ENCODE measurements around the gene SIPA1L3. TPM values are rescaled to one million over a fixed set of nuclear protein-coding genes. Genes with fewer than 3 reads are reported as not detected.
"Not testable (repeated sequence)": the region's sequence is repeated elsewhere in the genome, so short reads cannot be mapped to it uniquely, and the experiment has no call there.

SIPA1L3 gene
- polyA plus RNA-seq, 5 donors = 16.4 to 25.3 (median 24.9) TPM

DNA sequence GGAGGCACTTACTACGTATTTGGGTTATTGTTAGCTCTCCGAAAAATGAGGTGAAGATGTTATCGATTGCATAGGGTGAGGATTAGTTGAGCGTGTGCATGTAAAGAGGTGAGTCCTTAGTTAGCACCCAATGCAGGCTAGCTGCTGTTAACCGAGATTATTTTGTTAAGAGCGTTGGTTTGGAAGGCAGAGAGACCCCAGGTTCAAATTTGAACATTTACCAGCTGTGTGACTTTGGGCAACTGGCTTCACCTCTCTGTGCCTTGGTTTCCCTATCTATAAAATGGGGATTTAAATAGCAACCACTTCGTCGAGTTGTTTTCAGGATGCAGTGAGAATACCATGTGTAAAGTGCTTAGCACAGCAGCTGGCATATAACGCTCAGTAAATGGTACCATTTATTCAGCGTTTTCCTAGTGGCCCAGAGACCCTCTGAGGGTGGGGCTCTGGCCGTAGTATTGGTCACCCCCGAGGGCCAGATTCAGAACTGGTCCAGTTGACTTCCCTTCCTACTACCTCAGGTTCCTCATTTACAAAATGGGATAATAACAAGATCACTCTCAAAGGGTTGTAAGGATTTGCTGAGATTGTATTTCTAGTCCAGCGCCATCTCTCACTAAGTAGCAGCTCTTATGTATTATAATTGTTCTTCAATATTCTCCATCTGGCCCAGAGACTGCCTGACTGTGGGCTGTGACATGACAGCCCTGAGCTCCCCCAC, 887 bp downstream of the SIPA1L3 start:
- no peak for DNase-seq

DNA sequence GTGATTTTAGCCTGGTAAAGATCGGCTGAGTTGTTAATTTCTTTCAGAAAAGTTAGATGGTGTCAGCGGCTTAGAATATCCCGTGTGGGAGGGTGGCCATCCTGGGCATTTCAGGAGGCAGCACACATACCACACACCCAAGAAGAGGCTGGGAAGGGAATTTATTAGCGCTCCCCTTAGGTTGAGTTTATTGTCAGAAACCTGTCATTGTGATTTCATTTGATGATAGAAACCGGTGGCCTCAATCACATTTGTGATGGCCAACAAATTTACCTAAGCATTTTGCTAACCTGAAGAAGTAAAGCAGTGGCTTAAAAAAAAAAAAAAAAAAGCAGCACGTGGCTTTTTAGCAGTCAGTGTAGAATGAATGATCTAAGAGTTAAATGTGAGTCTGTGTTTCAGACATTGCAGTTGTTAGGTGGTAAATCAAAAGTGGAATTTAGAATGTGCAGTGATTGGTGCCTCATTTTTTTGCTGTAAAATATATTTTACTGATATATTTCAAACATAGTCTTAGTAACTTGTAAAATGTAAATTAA, 2.7 kb downstream of the SIPA1L3 start:
- DNase-seq = no peak

DNA sequence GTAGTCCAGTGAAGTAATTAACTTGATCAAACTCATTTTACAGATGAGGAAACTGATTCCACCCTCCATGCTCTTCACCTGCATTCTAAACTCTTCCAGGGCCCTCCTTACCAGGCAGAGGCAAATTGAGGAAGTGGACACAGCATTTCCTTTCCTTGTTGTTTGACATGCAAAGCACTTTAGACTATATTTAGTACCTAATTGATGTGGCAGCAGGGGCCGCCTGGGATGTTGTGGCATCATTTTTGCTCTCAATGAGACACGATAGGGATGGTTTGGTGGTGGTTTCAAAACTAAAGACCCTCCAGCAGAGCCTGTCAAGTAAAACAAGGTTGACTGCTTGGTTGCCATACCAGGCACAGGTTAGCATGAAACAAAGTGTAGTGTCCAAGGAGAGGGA, 7.9 kb downstream of the SIPA1L3 start:
- no peak for DNase-seq

DNA sequence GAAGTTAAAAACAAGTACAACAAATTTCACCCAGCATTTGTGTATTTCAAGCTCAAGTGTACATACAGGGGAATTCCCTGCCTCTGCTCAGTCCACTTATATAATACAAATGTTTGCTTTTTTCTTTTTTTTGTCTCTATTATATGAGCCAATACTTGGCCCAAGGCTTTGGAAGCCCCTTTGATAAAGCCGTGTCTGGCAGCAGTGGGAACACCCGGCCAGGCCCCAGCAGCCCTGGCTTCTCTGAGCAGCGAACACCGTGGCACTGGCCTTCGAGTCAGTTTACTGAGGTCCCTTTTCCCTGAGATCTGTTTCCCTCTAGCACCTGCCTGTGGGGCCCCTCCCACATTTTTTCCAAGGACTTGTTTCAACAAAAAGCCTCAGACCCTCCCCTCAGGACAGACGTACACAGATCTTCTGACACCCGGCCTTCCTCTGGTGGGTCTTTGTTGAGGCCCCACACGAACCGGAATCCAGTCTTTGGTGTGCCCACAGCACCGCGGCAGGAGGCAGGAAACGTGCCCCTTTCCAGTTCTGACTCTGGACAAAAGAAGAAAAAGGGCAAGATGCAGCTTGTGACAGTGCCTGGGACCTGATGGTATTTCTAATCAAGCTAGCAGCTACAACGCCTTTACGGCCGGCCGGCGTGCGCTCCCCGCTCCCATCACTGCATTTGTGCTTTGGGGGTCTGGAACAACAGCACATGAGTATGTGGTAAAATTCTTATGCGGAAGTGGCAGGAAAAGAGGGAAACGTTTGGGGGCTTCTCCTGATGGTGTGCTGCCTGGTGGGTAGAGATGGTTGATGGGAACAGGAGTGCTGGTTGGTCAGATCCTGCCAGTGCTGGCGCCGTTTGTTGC, 13.8 kb downstream of the SIPA1L3 start:
- DNase-seq = no peak

DNA sequence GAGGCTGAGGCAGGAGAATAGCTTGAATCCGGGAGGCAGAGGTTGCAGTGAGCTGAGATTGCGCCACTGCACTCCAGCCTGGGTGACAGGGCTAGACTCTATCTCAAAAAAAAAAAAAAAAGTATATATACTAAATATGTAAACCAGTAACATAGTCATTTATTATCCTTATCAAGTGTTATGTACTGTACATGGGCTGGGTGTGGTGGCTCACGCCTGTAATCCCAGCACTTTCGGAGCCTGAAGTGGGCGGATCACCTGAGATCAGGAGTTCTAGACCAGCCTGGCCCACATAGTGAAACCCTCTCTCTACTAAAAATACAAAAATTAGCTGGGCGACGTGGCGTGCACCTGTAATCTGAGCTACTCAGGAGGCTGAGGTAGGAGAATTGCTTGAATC, 17.6 kb downstream of the SIPA1L3 start:
- not testable (repeated sequence) for DNase-seq

DNA sequence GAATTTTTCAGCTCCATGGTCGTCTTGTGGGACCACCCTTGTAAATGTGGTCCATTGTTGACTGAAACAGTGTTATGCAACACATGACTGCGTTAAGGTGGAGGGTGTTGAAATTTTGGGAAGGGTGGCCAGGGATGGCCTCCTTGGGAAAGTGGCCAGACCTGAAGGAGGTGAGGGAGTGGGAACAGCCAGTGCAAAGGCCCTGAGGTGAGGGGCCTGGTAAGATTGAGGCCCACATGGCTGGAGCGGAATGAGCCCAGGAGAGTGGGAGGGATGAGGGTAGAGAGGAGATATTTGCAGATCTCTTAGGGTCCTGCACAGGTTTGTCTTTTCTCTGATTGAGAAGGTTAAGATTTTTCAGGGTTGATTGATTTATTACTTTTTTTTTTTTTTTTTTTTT, 18.2 kb downstream of the SIPA1L3 start:
- no peak for DNase-seq

DNA sequence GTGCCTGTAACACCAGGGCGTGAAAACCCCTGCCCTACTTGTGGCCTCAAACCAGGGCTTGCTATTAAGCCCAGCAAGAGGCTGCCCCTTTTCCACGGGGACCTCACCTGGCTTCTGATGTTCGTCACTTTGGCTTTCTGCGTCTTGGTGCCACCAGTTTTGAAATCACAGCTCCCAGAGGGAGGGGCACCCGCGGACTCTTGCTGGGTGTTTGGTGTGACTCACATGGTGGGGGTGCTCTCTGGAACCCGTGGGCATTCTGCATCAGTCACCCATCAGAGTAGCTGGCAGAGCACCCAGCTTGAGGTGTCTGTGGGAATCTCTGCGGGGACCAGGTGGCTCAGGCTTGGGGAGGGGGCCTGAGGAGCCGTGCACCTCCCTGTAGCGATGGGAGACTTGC, 19.2 kb downstream of the SIPA1L3 start:
- no peak for DNase-seq

DNA sequence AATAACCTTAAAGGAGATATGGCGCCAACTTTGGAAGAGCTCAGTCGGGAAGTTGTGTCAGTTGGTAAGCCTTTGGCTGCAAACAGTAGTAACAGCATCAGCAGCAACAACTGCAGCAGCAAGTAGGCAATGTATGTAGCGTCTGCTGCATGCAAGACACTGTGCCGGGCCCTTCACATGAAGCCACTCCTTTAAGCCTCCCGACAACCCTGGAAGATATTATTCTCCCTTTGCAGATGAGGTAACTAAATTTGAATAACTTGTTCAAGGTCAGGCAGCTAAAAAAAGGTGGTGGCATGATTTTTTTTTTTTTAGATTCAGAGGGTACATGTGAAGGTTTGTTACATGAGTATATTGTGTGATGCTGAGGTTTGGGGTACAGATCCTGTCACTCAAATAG, 19.7 kb downstream of the SIPA1L3 start:
- no peak for DNase-seq

DNA sequence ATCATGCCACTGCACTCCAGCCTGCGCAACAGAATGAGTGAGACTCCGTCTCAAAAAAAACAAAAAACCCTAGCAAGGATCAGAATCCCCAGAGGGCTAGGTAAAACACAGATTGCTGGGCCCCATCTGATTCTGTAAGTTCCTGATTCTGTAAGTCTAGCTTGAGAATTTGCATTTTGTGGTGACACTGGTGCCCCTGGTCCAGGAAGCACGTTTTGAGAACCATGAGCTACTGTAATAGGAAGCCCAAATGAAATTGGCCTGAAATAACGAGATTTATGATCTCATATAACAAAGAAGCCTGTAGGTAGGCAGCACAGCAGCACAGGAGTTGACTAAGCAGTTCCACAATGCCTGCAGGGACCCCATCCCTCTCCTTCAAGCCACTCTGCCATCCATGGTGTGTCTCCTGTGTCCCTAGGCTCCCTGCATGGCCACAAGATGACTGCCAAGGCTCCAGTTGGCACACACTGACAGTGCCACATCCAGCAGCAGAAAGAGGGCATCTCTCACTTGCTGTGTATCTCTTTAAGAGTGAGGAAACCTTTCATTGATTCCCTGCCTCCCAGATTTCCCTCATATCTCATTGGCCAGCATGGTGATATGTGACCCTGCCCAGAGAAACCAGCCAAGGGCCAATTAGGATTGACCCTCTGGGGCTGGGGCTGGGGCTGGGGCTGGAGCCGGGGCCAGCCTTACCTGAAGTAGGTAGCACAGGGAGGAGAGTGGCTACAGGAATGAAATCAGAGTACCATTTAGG, 21.7 kb downstream of the SIPA1L3 start:
- no peak for DNase-seq

DNA sequence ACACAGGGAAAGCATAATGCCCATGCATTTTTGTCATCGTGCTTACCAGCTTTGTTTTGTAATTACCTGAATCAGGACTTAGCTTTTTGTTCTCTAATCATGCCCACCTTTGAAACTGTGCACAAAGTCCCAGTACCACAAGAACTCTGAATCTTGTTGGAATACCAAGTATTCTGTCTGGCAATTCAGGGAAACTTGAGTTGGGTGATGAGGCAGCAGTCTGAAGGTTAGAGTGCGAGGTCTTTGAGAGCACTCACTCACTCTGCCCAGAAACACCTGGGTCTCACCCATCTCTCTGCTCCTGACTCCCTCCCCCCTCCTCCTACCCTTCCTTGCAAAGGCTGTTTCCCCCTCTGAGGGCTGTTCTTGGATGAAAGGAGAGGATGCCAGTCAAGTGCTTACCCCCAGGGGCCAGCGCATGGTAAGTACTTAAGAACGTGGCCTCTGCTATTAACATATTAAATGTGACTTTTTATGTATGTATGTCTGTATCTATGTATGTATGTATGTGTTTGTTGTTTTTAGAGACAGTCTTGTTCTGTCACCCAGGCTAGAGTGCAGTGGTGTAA, 22.4 kb downstream of the SIPA1L3 start:
- no peak for DNase-seq

DNA sequence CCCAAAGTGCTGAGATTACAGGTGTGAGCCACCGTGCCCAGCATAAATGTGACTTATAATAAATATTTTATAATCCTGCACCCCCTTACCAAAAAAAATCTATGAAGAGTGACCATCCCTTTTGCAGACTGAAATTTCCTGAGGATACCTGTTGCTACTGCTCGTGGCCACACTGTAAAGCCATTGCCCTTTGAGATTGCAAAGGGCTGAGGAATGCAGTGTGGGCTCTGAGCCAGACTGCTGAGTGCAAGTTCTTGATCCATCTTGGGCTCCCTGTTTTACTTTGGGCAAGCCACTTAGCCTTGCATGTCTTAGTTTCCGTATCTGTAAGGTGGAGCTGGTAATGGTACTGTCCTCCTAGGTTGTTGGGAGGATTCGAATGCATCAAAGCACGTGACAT, 23.4 kb downstream of the SIPA1L3 start:
- no peak for DNase-seq

DNA sequence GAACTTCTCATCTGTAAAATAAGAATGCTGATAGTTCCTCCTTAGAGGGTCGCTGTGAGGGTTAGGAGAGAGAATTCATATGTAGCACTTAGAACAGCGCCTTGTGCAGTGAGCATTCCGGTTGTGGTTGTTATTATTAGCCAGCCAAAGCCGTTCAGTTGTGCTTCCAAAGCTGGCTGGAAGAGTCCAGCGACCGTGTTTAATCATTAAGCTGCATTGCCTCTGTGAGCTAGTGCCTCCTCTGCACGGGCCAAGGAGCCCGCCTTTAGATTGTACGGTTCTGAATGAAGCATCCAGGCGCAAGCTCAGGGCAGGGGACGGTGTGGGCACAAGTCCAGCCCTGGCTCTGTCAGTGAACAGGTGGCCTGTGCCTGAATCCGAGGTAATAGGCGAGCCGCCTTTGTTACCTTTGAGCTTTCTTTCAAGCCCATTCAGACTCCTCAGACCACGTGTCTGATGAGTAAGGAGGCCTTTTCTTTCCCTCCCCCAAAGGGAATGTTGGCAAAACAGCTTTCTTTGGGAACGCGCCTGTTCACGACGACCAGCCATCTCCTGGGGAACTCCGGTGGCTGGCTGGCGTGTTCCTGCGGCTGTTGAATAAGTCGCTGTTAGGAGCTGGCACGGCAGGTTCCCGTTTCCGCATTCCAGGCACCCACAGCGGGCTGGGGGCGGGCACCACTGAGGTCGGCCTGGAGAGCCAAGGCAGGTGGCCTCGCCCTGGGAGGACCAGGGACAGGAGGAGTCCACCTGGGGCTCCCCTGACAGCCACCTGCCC, 25.1 kb downstream of the SIPA1L3 start:
- DNase-seq = peak; percentile 53 to 56

DNA sequence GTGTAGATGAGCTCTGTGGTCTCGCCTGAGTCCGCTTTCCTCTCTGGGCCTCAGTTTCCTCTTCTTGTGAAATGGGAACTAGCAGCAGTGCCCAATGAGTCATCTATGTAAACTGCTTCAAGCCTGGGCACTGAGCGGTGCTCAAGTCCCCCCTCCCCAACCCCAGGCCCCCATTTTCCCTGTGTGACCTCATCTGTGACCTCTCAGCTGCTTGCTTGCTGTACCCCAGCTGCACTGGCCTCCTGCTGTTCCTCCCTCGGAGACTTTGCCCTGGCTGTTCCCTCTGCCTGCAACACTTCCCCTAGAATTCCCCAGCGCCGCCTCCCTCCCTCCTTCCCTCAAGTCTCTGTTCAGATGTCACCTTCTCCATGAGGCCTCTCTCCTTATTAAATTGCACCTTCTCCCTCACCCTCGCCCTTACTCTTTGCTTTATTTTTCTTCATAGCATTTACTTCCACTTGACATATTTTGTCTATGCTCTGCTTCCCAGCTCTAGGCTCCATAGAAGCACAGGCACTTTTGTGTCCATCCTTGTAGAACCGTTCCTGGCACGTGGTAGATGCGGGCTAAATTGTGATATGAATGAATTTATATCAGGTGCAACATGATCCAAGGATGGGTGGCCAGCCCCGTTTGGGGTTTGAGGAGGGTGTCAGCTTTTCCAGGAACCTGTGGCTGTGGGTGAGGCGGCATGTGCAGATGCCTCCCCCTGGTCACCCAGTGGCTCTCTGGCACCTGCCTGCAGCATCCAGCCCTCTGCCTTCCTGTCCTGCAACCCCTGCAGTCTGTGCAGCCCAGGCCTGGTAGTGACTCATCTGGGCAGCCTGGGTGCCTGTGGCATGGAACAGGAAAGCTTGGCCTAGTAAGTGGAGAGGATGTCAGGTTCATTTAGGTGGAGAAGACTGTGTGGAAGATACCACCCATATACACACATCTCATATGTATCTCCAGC, 26.3 kb downstream of the SIPA1L3 start:
- DNase-seq = no peak

DNA sequence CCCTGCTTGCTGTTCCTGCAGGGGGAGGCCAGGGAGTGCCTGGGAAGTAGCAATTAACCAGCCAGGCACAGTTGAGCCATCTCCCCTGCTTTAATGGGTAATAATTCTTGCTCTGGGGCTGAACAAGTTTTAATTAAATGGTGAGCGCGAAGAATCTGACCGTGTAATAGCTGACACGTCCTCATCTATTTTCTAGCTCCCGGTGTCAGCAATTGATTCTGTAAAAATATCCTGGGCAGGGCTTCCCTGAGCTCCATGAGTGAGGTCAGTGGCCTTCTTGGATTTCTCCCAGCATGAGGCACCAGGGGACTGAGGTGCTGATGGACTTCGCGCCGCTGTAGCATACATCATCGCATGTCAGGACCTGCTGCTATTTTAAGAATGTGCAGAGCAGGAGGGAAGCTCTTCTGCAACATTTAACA, 26.9 kb downstream of the SIPA1L3 start:
- no peak for DNase-seq

DNA sequence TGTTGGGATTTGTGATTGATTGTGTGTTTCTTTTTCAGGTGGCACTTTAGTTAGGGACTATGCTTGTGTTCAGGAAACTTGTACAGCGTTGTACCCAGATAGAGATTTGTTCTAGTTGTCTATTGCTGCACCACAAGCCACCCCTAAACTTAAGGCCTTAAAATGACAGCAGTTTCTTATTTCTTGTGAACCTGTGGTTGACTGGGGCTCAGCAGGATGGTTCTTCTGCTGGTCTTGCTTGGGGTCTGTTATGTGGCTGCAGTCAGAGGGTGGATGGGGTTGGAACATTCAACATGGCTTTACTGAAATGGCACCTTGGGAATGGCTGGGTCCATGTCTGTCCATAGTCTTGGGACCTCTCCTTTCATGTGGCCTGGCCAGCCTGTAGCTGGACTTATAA, 28.3 kb downstream of the SIPA1L3 start:
- no peak for DNase-seq

DNA sequence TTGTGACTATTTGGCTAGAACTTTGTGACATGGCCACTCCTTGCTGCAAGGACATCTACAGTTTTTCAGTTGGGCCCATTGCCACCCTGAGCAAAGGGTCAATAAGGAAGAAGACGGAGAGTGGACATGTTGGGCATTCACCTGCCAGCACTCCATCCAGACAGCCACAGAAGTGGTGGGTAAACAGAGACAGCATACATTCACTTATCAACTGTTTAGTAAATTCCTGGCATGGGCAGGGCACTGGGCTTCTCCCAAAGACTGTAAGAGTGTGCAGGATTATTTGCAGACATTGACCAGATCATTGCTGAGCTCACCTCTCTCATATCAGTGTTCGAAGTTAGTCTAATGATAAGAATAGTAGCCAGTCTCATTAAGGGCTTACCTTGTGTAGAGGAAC, 29.2 kb downstream of the SIPA1L3 start:
- DNase-seq = no peak

DNA sequence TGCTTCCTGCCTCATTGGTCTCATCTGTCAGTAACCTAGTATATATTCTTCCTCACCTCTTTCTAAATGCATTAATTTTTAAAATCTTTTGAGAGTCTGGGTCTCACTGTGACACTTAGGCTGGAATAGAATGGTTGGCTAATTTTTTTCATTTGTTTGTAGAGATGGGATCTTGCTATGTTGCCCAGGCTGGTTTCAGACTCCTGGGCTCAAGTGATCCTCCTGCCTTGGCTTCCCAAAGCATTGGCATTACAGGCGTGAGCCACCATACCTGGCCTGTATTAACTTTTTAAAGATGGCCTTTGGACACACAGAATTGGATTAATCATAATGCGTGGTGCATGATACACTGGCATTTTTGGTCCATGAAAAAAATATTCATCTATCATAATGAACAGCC, 29.9 kb downstream of the SIPA1L3 start:
- no peak for DNase-seq

DNA sequence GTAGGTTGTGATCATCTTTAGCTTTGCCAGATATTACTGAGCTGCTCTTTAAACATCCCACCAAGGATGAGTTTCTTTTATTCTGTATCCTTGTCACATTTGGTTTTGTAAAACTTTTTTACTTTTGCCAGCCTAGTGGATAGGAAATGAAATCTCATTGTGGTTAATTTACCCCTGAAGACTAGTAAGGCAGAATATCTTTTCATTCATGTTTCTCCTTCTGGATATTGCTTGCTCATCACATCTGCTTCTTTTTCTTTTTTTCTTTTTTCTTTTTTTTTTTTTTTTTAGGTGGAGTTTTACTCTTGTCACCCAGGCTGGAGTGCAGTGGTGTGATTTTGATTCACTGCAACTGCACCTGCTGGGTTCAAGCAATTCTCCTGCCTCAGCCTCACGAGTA, 31.3 kb downstream of the SIPA1L3 start:
- DNase-seq = no peak

DNA sequence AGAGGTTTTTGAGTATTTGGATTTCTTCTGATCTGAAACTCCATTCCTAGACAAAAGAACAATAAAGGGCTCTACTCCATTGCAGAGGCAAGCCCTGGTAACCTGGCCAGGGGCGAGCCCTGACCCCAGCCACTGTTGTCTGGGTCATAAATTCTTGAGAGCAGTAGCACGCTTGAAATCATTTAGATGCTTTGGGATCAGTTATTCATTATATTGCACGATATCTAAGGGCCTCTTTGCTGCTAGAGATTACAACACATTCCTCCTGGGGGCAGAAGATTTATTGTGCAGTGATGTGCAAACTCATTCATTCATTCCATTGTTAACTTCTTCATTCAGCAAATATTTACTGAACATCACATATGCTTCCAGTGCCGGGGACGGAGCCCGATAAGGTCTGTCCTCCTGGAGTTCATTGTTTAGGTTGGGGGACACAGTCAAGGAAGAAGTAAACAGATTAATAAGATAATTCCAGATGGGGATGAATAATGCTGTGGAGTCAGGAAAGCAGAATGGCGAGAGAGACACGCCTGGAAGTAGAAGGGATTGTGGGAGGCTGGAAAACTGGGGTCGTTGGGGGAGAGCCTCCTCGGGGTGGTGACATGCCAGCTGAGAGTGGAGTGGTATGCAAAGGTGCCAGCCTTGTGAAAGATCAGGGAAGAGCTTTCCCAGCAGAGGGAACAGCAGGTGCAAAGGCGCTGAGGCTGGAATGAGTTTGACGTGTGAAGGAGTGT, 34.9 kb downstream of the SIPA1L3 start:
- no peak for DNase-seq

Measured in right lung (tissue), 5 donors.